NK-92 (cell line): ENCODE results near the gene C3orf52.

Experiments
- DNase-seq: peaks from one replicate; lab custom pipeline; 2025; ENCODE audit not compliant: unreplicated experiment; lab: John Stamatoyannopoulos, UW

Gene C3orf52

DNA sequence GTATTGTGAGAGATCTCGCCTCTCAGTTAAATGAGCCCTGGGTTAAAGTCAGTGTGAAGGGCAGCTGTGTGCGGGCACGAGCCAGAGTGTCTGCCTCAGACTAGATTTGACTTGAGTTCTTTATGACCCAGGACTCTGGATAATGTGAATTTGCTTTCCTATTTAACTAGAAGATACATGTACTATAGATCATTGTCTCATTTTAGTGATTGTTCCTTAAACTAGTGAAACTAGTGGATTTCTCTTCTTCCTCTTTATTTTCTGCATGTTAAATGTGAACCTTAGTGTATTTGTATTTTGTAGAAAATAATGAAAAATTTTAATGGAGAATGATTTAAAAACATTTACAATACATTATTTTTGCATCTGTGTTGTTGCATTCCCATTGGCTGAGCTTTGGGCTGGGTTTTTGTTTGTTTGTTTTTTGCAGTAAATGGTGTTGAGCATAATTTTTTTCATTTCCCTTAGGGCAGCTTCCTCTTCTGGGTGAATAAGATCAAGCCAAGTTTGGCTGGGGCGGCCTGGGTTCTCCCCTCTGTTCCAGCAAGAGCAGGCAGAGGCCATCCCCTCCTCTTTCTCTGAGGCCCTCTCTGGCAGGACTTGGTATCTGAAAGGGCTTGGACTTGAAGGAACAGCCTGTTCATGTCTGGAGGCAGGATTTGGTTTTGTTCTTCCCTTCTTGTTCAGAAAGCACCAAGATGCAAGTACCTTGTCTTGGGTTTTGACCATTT, 31.8 kb downstream of the C3orf52 start:
- no peak for DNase-seq

DNA sequence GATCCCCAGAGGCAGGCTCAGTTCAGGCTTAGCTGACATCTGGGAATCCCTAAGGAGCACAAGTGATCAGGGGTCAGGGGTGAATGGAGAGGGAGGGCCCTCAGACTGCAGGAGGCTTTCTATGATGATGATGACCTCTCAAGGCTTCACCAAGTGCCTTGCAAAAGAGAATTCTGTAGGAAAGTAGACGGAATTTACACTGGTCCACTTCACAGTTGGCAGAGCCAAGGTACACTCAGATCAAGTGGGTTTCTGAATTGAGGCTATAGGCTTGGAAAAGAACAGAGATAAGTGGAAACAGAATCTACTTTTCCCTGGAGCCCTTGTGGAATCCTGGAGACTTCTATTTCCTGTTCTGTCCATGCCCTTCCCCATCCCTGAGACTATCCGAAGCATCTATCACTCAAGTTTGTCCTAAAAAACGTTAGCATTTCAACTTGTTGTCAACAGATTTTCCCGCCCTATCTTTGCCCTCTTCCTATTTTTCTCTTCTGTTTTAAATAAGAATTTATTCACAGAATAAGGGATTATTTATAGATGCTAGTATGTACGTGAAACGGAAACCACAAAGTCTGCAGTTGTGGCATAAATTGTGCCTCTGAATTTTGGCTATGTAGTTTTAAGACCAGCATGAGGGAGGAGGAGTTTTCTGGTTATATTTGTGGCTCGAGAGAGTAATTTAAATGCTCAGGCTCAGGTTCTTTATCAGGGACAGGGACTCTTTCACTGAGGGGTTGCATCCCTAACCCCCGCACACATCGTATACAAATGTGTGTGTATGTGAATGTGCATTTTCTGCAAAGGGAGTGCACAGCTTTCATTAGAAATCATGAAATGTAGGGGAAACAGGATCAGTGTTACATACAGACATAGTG, 34.0 kb downstream of the C3orf52 start:
- DNase-seq, result no peak

DNA sequence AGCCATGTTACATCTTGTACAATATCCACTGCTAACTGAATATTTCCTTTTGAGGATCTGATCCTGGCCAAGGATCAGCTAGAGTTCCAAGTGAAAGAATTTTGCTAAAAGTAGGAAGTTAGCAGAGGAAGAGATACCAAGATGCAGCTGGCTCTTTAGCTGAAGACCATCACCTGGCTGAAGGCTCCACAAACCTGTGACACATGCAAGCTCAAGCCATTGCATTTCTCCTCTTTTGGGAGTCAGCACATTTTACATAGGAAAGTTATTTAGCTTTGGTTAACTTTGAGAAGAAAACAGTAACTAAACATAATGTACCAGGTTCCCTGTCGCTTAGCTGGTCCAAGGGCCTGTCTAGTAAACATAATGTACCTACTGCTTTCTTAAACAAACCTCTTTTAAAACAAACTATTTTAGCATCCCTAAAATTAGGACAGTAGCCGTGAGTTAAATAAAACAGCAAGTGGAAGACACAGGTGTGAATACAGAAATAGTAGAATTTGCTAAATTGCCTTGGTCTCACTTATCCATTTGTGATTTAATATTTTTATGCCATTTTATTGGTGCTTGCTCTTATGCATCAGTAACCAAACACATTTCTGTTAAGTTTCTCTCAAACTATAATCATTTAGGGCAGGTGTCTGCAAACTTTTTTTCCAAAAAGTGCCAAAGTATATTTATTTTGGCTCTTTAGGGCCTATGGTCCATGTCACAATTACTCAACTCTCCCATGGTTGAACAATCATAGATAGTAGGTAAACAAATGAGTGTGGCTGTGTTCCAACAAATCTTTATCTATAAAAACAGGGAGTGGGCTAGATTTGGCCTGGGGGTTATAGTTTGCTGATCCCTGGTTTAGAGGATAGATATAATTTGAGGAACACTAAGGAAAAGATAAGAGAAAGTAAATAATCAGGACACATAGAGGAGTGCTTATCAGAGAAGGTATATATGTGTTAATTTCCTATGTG, 35.7 kb downstream of the C3orf52 start:
- DNase-seq, result no peak

DNA sequence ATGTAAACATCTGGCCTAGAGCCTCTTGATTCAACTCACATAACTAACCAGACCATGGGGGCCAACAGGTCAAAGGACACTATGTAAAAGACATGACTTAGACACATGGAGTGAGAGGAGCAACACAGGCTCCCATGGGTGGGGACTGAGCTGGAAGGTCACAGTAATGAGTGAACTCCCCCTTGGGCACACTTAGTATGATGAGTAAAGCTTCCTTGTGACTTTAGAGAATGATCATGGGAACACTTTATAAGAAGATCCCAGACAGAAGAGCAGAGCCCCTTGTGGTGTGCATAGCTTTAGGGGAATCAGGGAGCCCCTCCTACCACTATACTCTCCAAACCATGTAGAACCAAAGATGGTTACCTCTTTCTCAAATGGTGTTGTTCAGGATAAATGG, 36.7 kb downstream of the C3orf52 start:
- DNase-seq, result no peak

DNA sequence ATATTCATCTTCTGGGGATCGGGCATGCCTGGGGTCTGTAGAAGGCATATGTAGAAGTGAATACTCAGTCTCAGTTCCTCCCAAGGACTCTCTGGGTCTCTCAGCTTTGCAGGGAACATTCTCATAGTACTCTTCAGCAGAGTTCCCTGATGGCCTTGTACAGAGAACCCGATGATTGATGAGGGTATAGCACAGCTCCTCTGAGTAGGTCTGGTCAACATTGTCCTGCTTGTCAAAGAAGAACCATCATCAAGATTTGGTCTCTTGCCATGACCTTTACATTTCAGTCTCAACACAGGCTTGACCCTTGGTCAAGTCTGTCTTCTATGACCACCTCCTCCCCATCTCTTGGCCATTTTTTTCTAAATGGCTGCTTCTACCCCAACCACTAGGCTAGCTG, 37.4 kb downstream of the C3orf52 start:
- DNase-seq, result no peak

DNA sequence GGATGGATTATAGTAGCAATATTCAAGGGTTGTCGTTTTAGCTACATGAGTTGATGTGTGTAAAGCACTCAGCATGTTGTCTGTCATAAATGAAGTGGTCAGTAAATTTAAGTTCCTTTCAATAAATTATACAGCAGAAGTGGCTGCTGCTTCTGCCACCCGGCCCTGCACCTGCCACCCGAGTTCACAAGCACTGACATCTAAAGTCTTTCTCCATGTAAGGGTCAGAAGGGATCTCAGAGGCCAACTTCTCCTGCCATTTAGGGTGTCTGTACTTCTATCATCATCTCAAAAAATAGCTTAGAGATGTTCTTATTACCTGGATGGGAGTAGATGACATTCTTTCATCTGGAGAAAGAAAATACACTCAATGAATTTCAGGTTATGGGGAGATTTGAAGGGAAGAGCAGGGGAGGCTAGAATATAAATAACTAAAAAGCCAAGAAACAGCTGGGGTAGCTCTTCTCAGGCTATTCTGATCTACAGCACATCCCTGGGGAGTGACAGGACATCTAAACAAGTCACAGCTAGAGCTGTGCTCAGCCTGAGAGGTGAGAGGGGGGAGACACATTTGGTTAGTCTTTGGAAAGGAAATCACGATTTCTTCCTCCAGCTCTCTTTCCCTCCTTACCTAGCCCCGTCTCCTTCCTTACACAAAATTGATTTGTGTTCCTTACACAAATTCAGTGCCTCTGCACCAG, 38.9 kb downstream of the C3orf52 start:
- no peak for DNase-seq

DNA sequence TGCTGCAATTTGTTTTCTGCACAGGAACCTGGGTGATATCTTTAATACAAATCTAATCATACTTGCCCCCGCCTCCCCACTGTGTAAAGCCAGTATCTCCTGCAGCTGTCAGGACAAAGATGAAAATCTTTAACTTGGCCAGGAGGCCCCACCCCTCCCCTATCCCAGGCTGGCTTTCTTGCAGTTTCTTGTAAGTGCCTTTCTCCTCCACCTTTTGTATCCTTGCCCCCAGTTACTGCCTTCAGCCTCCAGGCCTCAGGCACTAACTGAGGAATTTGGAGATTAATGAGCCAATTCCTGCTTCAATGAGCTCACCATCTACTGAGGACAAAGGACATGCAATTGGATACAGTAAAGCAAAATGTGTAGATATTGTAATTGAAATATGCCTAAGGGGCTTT, 40.3 kb downstream of the C3orf52 start:
- no peak for DNase-seq

DNA sequence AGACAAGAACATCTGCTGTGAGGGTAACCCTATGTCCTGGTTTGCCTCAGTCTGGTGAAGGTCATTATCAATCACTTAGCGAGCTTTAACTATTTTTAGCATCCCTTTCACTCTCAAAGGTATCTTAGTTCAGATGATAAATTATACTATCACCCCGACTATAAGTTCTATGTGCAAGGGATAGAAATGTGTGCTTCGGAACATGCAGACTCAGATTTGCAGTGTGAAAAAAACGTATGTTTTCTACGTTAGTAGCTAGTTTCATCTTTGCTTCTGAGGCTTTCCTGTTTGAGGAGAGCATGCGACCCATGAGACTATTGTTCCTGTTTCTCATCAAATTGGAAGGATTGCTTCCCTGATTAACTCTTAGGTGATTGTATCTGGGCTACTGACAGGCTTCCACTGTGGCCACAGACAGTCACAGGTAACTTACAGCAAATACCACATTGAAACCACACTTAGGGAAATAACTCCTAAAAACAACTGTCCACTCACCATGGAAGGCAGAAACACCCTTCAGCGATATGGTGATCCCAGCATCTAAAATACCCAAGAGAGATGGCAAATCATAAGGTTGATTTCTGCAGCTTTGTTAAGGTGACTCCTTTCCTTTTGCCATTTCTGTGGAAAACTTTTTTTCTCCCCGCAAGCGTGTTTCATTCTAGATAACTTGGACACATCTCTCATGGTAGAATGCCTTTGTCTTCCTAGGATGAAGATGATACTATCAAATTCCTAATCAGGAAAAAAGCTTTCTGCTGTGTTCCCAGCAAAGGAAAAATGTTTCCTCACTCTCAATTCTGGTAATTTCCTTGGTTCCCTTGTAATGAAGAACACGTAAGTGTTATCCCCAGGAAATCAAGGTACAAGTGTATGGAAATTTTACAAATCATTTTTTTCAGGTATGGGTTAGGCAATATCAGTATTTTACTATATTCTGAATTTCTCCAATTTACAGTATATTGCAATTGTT, 41.6 kb downstream of the C3orf52 start:
- DNase-seq, result no peak

DNA sequence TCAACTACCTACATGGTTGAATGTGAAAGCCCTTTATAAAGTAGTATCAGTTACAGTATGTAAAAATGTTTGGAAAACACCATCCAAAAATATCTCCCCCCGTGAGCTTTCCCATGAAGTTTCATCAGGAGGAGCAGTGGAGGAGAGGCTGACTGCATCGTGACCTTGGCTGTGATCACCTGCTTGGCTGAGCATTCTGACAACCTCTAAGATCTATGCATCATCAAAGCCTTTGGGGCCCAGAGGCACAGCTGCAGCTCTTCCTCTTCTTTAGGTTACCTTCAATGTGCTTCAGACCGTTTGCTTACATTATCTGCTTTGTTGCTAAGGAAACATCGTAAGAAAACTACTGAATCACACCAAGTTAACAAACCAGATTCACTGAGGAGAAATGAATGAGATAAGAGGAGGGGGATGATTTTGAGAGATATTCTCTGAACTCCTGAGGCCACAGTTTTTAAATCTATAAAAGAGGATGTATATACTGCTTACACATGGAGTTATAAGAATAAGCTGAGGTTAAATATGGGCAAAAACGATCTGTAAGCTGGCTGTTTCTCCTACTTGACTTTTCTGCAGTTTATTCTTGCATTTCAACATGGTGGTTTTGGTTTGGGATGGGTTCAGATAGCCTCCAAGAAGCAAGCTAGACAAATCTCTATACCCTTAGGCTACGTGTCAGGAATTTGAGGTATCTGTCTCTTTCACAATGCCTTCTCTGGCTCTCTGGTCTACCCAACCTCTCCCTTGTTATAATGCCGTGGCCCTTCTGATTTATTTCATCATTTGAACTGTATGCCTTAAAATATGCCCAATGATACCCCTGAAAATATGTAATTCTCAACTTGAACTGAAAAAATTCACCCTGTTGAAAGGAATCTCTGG, 42.9 kb downstream of the C3orf52 start:
- DNase-seq, result no peak

DNA sequence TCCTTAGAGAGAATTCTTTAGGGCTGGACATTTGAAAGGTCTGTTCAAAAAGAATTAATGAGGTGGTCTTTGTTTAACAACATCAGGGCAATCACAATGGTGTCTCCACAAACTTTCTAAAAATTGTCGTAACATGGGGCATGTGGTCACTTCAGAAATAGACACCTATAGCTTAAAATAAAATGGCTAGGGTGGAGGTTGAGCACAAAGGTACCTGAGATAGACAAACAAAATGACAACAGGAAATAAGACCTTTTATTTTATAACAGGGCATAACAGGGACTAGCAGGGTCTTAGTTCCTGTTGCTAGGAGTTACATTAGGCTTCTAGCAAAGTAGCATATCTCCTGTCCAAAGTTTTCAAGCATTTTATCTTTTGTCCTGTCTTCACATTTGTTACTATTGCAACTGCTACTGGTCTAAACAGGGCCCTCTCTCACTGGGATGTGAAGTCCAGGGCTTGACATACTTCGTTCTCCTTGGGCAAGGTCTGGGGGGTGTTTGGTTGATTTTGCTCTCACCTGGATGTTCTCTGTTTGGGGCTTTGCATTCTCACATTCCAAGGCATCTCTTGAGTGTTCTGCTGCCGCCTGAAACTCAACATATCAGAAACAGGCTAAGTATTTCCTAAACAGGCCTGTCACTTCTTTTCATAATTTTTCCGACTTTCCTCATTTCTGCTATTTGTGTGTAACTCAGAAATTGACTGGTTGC, 43.9 kb downstream of the C3orf52 start:
- DNase-seq, result no peak

DNA sequence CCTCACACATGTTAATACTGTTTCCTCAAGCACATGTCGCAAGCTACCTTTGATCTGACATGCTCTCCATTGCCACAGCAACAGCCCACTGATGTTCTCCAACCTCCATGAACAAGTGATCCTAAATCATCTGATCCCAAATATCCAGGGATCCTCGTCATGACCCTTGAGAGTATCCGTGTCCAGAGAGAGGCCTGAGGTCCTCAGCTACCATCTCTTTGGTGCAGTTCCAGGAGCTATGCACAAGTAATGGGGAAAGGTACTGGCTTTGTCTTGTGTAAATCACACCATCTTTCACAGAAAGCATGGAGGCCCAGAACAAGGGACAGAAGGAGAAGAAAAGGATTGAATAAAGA, 44.4 kb downstream of the C3orf52 start:
- no peak for DNase-seq

DNA sequence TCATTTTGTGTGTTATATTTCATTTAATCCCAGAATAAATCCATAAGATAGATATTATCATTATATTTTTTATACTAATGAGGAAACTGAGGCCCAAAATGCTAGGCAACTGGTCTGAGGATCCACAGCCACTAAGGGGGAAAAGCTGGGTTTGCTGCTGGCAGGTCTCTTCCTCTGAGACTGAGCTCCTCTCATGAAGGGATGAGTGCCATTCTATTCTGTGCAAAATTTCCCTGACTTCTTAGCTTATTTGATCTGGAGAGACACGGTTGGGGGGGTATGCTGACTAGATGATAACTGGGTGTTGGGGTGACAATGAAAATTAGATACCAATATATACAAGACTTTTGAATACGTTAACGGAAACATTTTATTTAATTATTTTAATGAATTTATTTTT, 44.9 kb downstream of the C3orf52 start:
- no peak for DNase-seq

DNA sequence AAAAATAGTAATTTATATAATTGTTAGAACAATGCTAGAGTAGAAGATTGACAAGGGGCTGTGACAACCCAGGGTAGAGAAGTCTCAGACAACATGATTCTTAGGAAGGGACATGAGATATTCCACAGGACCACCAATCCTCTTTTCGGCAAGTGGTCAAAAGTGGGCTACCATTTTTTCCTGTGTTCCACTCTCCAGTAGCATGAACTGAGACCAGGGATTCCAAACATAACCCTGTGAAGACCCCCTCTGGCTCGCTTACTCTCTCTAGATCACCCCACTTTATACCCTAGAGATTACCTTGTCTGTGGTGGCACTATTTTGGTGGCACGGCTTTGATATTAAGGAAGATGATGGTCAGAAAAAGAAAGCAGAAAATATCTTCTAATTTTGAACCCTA, 45.9 kb downstream of the C3orf52 start:
- DNase-seq, result no peak

DNA sequence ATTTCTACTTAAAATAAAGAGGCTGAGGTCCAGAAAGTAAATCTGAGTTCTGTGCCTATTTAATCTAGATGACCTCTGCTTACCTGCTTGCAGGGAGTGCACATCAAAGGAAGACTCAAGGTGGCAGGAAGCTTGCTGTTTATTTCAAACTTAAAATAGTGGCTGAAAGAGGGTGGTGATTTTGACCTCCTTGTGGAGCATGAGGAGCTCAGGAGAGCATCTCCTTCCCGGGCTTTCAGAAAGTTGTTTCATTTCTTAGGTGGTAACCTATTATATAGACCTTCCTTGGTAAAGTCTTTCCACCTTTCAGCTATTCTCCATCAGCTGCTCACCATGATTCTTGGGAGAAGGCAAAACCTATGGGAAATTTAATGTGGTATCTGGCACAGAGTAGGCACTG, 46.4 kb downstream of the C3orf52 start:
- no peak for DNase-seq

DNA sequence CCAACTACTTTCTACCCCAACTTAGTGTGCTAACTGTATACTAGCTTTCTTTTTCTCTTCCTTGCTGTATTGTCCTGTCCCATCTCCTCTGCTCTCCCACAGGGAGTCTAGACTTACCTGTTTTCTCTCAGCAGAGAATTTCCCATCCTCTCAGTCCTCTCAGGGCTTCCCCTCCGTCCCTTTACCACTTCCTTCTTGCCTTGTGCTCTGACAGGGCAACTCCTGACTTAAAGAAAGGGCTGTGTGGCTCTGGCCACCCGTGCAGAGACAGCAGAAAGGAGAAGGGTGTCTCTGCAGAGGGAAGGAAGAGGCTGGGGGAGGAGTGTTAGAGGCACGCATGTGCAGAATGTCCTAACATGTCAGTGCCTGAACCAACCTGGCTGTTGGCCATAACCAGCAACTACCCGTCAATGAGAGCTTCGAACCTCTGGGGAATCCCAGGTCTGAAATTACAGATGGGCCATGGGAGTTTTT, 46.8 kb downstream of the C3orf52 start, which contains the start of gene GCSAM:
TSS of gene GCSAM (minus strand) at position 274 of the 474 bp plus-strand sequence. CDS start at position 146, 128 bp downstream.
- no peak for DNase-seq

DNA sequence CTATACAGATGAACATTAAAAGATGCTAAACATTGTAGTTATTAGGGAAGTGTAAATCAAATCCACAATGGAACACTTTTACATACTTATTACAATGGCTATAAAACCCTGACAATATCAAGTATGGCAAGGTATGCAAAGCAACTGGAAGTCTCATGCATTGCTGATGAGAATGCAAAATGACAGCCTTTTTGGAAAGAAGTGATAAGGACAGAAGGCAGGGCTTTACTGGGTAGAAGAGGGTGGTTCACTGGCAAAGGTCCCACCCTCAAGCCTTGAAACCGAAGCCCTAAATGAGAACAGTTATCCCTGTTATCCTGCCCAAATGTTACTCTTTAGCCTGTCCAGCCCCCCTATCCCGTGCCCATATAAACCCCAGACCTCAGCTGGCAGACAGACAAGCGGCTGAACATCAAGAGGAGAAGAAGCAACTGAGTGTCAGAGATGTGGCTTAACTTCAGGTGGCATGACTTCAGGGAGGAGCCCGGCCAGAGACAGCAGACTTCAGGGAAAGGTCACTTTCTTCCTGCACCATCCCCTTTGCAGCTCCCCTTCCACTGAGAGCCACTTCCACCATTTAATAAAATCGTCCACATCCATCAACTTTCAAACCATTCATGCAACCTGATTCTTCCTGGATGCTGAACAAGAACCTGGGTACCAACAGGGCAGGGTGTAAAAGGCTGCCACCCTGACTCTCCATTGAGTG, 47.6 kb downstream of the C3orf52 start:
- no peak for DNase-seq
